Activated CD8-positive, alpha-beta T cell treated with anti-CD3 and anti-CD28 coated beads for 36 hours (primary cell): ENCODE measurements around the gene ITIH5. TPM values are rescaled to one million over a fixed set of nuclear protein-coding genes. Genes with fewer than 3 reads are reported as not detected.
A peak's percentile ranks its signal among the peaks of the same experiment; 100 is the strongest.

Experiments
- ATAC-seq: fragments of 200-7000 bp; cut with Tn5 transposase; one replicate; pipeline ENCODE4 v1.10.0; 2021; ENCODE audit warnings: mild to moderate bottlenecking, moderate library complexity
- CTCF ChIA-PET: fragments of 350-600 bp; sonication (Branson Sonifier 250); formaldehyde crosslinking; loops from one replicate; lab custom pipeline; 2021; ENCODE audit warnings: antibody characterized with exemption; lab: Charles Lee
- POLR2A ChIA-PET: fragments of 350-600 bp; sonication (Branson Sonifier 250); formaldehyde crosslinking; loops from one replicate; lab custom pipeline; 2021; ENCODE audit warnings: antibody characterized with exemption; lab: Charles Lee
- DNase-seq: peaks from one replicate; pipeline ENCODE4 v3.0.0-alpha.2; 2020
- H3K27ac Mint-ChIP-seq: one replicate; pipeline ENCODE4 v1.8.0; 2021; ENCODE audit warnings: mild to moderate bottlenecking, mixed read lengths
- H3K27me3 Mint-ChIP-seq: one replicate; pipeline ENCODE4 v1.8.0; 2021; ENCODE audit warnings: mixed read lengths
- H3K36me3 Mint-ChIP-seq: one replicate; pipeline ENCODE4 v1.8.0; 2021; ENCODE audit warnings: low read depth, mixed read lengths
- H3K4me1 Mint-ChIP-seq: one replicate; pipeline ENCODE4 v1.8.0; 2021; ENCODE audit warnings: low read depth, mixed read lengths
- H3K4me3 Mint-ChIP-seq: one replicate; pipeline ENCODE4 v1.8.0; 2021; ENCODE audit warnings: mild to moderate bottlenecking, moderate library complexity, mixed read lengths
- H3K9me3 Mint-ChIP-seq: one replicate; pipeline ENCODE4 v1.8.0; 2021; ENCODE audit warnings: mixed read lengths
- CTCF ChIP-seq: fragments of 200-600 bp; IDR thresholded peaks from one replicate; pipeline ENCODE4 v1.8.0; 2022; ENCODE audit warnings: antibody characterized with exemption, mild to moderate bottlenecking
- intact Hi-C: fragments of 100-400 bp; cut with micrococcal nuclease; formaldehyde crosslinking; loops from one replicate; pipeline ENCODE4 v1.10.0; 2022
- total RNA-seq, 2 experiments: library from RNA; stranded (reverse); gene quantifications; one replicate each; pipeline ENCODE4 v1.2.3, GENCODE V29; 2021

Gene ITIH5
- total RNA-seq, 2 experiments from 2014 or later = not detected

DNA sequence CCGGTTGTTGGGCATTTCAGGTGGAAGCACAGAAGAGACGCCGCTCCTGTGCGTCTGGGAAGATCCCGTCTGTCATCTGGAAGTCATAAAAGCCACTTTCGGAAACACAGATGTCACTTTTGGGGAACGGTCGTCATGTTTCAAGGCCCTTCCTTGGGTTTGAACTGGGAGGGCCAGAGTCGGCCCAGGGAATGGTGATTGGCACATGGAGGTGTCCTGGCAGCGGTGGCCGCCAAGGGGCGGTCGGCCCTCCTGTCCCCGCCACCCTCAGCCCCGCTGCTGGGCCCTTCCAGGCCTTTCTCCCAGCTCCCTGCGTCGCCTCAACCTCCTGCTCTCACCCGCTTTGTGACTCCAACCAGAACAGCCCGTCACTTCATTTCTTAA lies 140.8 kb downstream of the ITIH5 start:
- H3K4me3 Mint-ChIP-seq = no peak overlapping the region
- peaks cover 3% of the 10 kb centered on the region for H3K27me3 Mint-ChIP-seq
- no peaks in the 10 kb centered on the region for H3K36me3 Mint-ChIP-seq
- ChIA-PET POLR2A (no interaction called here), CTCF (interaction anchor here (0.6 to 4.1 kb wide), 64 partner anchors 9 to 1777 kb away, joined by 3 to 124 read pairs (median 4); partner anchors contain the start of genes ATP5F1C, ITIH2, ITIH5 and KIN)
- H3K27ac Mint-ChIP-seq = no peak overlapping the region
- peaks cover 18% of the 10 kb centered on the region for H3K4me1 Mint-ChIP-seq
- intact Hi-C loops = loop anchor here (5.0 kb wide), 1 partner anchor 1776 kb away; no protein-coding TSS in a partner anchor
- no peak for TF ChIP-seq CTCF
- peaks cover 3% of the 10 kb centered on the region for H3K9me3 Mint-ChIP-seq
- ATAC-seq (no peak), DNase-seq (no peak)

DNA sequence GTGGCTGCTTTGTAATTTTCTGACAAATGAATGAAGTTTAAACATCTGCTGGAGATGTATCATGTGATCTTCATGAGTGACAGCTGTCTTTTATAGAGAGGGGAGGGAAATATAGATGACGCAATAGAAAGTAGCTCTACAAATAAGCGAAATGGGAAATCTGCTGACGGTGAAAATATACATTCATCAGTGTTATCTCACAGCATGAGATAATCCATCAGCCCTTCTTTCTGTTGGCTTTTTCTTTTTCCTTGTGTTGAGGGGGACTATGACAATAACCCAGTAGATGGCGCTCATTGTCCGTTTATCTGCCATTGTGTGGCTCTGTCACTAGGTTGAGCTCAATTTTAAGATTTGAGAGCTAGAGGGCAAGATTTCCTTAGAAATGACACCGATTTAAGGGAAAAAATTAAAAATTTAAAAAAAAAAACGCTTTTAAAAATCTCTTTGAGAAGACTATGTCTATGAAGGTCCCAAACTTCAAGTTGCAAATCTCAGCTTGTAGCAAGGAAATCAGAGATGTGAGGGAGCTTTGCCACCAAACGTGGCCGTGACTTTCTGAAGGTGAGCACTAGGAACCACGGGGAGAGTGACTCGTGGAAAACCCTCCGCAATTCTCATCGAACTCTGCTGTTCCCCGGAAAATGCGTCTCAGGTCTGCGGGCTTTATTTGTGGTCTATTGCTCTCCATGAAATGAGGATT lies 141.3 kb downstream of the ITIH5 start:
- no peak overlapping the region for H3K4me3 Mint-ChIP-seq
- CTCF ChIA-PET = interaction anchor here (0.6 to 4.1 kb wide), 66 partner anchors 9 to 1807 kb away, joined by 3 to 124 read pairs (median 4); partner anchors contain the start of genes ATP5F1C, ITIH2, ITIH5 and KIN
- H3K27ac Mint-ChIP-seq = no peak overlapping the region
- TF ChIP-seq CTCF = peak; percentile 82
- no peaks in the 10 kb centered on the region for H3K36me3 Mint-ChIP-seq
- H3K4me1 Mint-ChIP-seq = peaks cover 20% of the 10 kb centered on the region
- intact Hi-C loops = loop anchor here (1.0 to 5.0 kb wide), 2 partner anchors 162 to 1777 kb away; no protein-coding TSS in a partner anchor
- POLR2A ChIA-PET = no interaction called here
- peaks cover 1% of the 10 kb centered on the region for H3K27me3 Mint-ChIP-seq
- ATAC-seq (peak; percentile 95), DNase-seq (peak; percentile 81)
- H3K9me3 Mint-ChIP-seq = peaks cover 3% of the 10 kb centered on the region

DNA sequence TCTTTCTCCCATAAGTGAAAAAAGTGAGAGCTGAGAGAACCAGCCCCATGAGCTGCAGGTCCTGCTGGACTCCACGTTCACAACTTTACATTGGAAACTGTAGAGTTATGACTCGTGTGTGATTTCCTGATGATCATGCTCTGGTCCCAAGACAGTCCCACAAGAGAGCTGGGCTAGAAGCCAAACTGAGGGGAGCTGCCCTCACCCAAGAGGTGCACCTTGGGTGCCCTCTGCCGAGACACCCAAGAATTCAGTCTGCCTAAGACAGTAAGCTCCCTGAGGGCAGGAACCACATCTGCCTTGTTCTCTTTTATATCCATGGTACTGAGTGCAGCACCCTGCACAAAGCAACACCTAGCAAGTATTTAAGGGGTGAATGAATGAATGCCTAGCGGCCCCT lies 143.1 kb downstream of the ITIH5 start:
- intact Hi-C loops = no loop called here
- ChIA-PET POLR2A (no interaction called here), CTCF (interaction anchor here (1.1 to 4.1 kb wide), 5 partner anchors 14 to 163 kb away, joined by 3 to 124 read pairs (median 10); partner anchors contain the start of gene ITIH5)
- H3K4me1 Mint-ChIP-seq = peaks cover 20% of the 10 kb centered on the region
- DNase-seq (no peak), ATAC-seq (no peak)
- H3K4me3 Mint-ChIP-seq = no peak overlapping the region
- TF ChIP-seq CTCF = no peak
- H3K36me3 Mint-ChIP-seq = no peaks in the 10 kb centered on the region
- peaks cover 3% of the 10 kb centered on the region for H3K9me3 Mint-ChIP-seq
- no peak overlapping the region for H3K27ac Mint-ChIP-seq
- no peaks in the 10 kb centered on the region for H3K27me3 Mint-ChIP-seq

DNA sequence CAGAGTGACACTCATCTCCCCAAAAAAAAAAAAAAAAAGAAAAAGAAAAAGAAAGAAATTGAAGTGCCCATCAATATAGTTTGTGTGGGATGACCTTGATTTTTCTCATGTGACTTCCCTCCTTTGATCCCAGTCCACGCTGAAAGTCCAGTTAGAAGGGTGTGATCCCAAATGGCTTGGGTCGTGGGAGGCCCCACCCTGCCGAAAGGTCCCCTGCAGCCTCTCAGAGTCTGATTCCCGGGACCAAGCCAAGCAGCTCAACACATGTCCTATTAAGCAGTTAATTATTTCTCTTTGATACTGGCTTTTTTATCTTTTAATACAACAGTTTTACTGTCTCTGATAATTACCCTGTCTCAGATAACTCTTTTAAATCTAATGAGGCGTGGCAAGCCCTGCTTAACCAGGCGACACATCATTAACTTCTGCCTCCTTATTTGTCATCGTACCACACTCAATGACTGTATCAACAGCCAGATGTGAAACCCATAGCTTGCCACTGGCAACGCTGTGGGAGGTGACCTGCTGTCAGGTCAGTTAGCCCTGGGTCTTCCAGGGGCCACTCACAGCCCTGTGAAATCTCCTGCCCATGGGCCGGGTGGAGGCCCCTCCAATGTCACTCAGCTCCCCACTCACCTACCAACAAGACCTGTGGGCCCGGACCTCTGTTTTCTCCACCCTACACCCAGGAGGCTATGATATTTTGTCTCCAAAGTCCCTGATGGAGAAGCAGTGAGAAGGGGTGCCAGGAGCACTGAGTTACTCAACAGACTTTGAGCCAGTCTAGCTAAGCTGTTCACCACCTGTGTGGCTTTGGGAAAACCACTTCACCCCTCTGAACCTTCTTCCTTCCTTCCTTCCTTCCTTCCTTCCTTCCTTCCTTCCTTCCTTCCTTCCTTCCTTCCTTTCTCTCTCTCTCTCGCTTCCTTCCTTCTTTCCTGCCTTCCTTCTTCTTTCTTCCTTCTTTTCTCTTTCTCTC lies 146.0 kb downstream of the ITIH5 start:
- intact Hi-C loops = no loop called here
- peaks cover 3% of the 10 kb centered on the region for H3K9me3 Mint-ChIP-seq
- CTCF ChIA-PET = interaction anchor here (1.5 kb wide), 1 partner anchor 166 kb away, joined by 3 read pairs; no protein-coding TSS in a partner anchor
- H3K36me3 Mint-ChIP-seq = no peaks in the 10 kb centered on the region
- no peak for TF ChIP-seq CTCF
- ATAC-seq = no peak
- H3K27ac Mint-ChIP-seq = no peak overlapping the region
- no peak for DNase-seq
- peaks cover 20% of the 10 kb centered on the region for H3K4me1 Mint-ChIP-seq
- POLR2A ChIA-PET = no interaction called here
- H3K4me3 Mint-ChIP-seq = no peak overlapping the region
- no peaks in the 10 kb centered on the region for H3K27me3 Mint-ChIP-seq
